HCT116 (cell line): ENCODE data around the gene RNF150. TPM values are rescaled to one million over a fixed set of nuclear protein-coding genes. Genes with fewer than 3 reads are reported as not detected.

Experiments used
- ATAC-seq: fragments of 200-7000 bp; cut with Tn5 transposase; 2 replicates; pipeline ENCODE4 v1.9.1; 2020; ENCODE audit warnings: mild to moderate bottlenecking, moderate library complexity
- BruUV-seq: library from RNA; stranded (reverse); fragments of 400-500 nt; replicated peaks from 2 replicates; lab custom pipeline; 2021; lab: Mats Ljungman, UMichigan
- CTCF ChIA-PET: fragments of 300-600 bp; sonication (Branson Sonifier 250); formaldehyde crosslinking; loops from one replicate; lab custom pipeline; 2021; ENCODE audit warnings: antibody characterized with exemption; lab: Charles Lee
- POLR2A ChIA-PET: fragments of 300-600, 350-600 bp; sonication (Branson Sonifier 250); formaldehyde crosslinking; loops from one replicate; lab custom pipeline; 2021; ENCODE audit warnings: antibody characterized with exemption; lab: Charles Lee
- RAD21 ChIA-PET, 2 experiments: fragments of 300-600 bp; sonication (Branson Sonifier 250); formaldehyde crosslinking; loops; one replicate each; lab custom pipeline; 2023; ENCODE audit warnings: low total read pairs in 2 of 2; ENCODE audit not compliant: uncharacterized antibody in 2 of 2, unreplicated experiment in 2 of 2, low non-redundant PET in 1 of 2; lab: Charles Lee
- DNase-seq: peaks from one replicate; pipeline ENCODE4 v3.0.0-alpha.2; 2010; ENCODE audit warnings: low read depth, low spot score
- H2AFZ ChIP-seq: fragments of 200-600 bp; shearing (Covaris generic), sonication (generic); 2 replicates; pipeline ENCODE4 v1.6.1; 2017; ENCODE audit warnings: low read depth, mixed run types, mixed read lengths, antibody characterized with exemption, low read length; ENCODE audit not compliant: poor library complexity, severe bottlenecking
- H3K27ac ChIP-seq: 2 replicates; pipeline ENCODE4 v1.5.1; 2012; ENCODE audit warnings: low read depth, low read length
- H3K27me3 ChIP-seq: fragments of 200-600 bp; sonication (generic); 2 replicates; pipeline ENCODE4 v1.6.1; 2016; ENCODE audit warnings: mixed run types, low read length, mixed read lengths; ENCODE audit not compliant: insufficient read depth
- H3K36me3 ChIP-seq, 2 experiments: fragments of 200-500 bp in 1 of 2; fragments of 200-600 bp in 1 of 2; sonication (Bioruptor generic) in 1 of 2; sonication (generic) in 1 of 2; 2 replicates each; pipeline versions ENCODE4 v1.5.1 to v1.6.1; 2014 to 2016; ENCODE audit warnings: low read length in 2 of 2, inconsistent platforms in 1 of 2, mixed read lengths in 1 of 2, mixed run types in 1 of 2; ENCODE audit not compliant: insufficient read depth in 2 of 2, control insufficient read depth in 1 of 2
- H3K4me1 ChIP-seq, 2 experiments: fragments of 200-600 bp in 1 of 2; sonication (generic) in 1 of 2; 2 replicates each; pipeline versions ENCODE4 v1.5.1 to v1.6.1; 2012 to 2017; ENCODE audit warnings: low read length in 2 of 2, inconsistent platforms in 1 of 2, mild to moderate bottlenecking in 1 of 2, mixed read lengths in 1 of 2, mixed run types in 1 of 2, moderate library complexity in 1 of 2; ENCODE audit not compliant: insufficient read depth in 2 of 2, control insufficient read depth in 1 of 2
- H3K4me2 ChIP-seq: fragments of 200-600 bp; sonication (generic); 2 replicates; pipeline ENCODE4 v1.6.1; 2017; ENCODE audit warnings: mixed run types, low read length, mixed read lengths
- H3K4me3 ChIP-seq, 2 experiments: fragments of 200-600 bp in 1 of 2; sonication (generic) in 1 of 2; replicated peaks in 1 of 2; 2 replicates each; pipeline ENCODE4 v1.5.1; 2011 to 2016; ENCODE audit warnings: low read length in 2 of 2, control low read depth in 1 of 2, low read depth in 1 of 2, mild to moderate bottlenecking in 1 of 2, mixed read lengths in 1 of 2, mixed run types in 1 of 2
- H3K79me2 ChIP-seq: fragments of 200-600 bp; sonication (generic); 2 replicates; pipeline ENCODE4 v1.6.1; 2017; ENCODE audit warnings: mild to moderate bottlenecking, mixed run types, low read length, moderate library complexity, mixed read lengths; ENCODE audit not compliant: insufficient read depth
- H3K9ac ChIP-seq: fragments of 200-600 bp; sonication (generic); 2 replicates; pipeline ENCODE4 v1.6.1; 2016; ENCODE audit warnings: low read length, mixed read lengths
- H3K9me2 ChIP-seq: fragments of 200-600 bp; sonication (generic), shearing (Covaris generic); 2 replicates; pipeline ENCODE4 v1.6.1; 2017; ENCODE audit warnings: mixed run types, mild to moderate bottlenecking, moderate library complexity; ENCODE audit not compliant: insufficient read depth
- H3K9me3 ChIP-seq, 2 experiments: fragments of 200-500 bp in 1 of 2; fragments of 200-600 bp in 1 of 2; sonication (Bioruptor generic) in 1 of 2; sonication (generic) in 1 of 2; 2 replicates each; pipeline ENCODE4 v1.6.1; 2014 to 2017; ENCODE audit warnings: low read length in 2 of 2, mixed read lengths in 2 of 2, inconsistent platforms in 1 of 2, low read depth in 1 of 2, mild to moderate bottlenecking in 1 of 2, mixed run types in 1 of 2, moderate library complexity in 1 of 2; ENCODE audit not compliant: control insufficient read depth in 1 of 2, insufficient read depth in 1 of 2
- H4K20me1 ChIP-seq: fragments of 200-600 bp; sonication (generic), shearing (Covaris generic); 2 replicates; pipeline ENCODE4 v1.6.1; 2017; ENCODE audit warnings: mixed run types, mild to moderate bottlenecking, moderate library complexity; ENCODE audit not compliant: insufficient read depth
- CEBPB ChIP-seq: IDR thresholded peaks from 2 replicates; pipeline ENCODE4 v1.6.1; 2012; ENCODE audit warnings: low read depth
- RAD21 ChIP-seq: IDR thresholded peaks from 2 replicates; pipeline ENCODE4 v1.6.1; 2012; ENCODE audit warnings: low read depth, mild to moderate bottlenecking
- SIN3A ChIP-seq: IDR thresholded peaks from 2 replicates; pipeline ENCODE4 v1.6.1; 2012; ENCODE audit warnings: low read depth
- SRF ChIP-seq: IDR thresholded peaks from 2 replicates; pipeline ENCODE4 v1.6.1; 2012; ENCODE audit warnings: low read depth
- TCF7L2 ChIP-seq: IDR thresholded peaks from 2 replicates; pipeline ENCODE4 v1.7.0; 2011; ENCODE audit warnings: borderline replicate concordance, inconsistent platforms; ENCODE audit not compliant: insufficient read depth, insufficient read length; ENCODE audit errors: extremely low read depth
- intact Hi-C: fragments of 100-400 bp; cut with micrococcal nuclease; formaldehyde crosslinking; loops from 2 replicates; pipeline ENCODE4 v1.10.0; 2022
- total RNA-seq: library from RNA; stranded (reverse); gene quantifications from one replicate; pipeline ENCODE4 v1.2.1, GENCODE V29; 2021; ENCODE audit not compliant: unreplicated experiment
- TF ChIP-seq, protein P1 (sequence below): IDR thresholded peaks from 2 replicates; pipeline ENCODE4 v1.6.1; 2012; ENCODE audit warnings: low read depth

The RNF150 gene
- total RNA-seq, 1 experiment from 2014 or later, result 0.07 TPM

DNA sequence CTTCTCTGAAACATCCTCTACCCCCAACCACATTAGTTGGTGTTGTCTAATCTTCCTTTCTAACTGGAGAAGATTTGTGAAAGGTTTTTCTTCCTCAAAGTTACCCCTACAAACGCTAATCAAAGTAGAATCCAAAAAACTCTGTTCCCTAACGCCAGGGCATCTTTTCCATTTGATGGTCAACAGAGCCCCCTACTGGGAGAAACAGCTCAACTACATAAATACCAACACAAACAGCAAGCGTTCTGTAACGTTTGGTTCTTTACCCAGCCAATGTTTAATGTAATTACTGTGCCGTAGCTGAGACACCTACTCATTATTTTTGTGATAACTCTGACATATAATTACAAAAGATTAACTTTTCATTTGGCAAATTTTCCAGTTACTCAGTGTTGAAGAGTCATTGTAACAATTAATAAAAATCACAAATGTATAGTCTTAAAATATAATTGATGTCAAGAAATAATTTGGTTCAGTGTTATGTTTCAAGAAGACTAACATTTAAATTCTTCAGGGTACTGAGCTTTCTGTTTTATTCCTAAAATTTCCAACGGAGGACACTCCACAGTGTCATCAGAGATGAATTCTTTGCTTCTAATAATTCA is 282.1 kb downstream of the RNF150 start (continued):
- TF ChIP-seq, protein P1, sequence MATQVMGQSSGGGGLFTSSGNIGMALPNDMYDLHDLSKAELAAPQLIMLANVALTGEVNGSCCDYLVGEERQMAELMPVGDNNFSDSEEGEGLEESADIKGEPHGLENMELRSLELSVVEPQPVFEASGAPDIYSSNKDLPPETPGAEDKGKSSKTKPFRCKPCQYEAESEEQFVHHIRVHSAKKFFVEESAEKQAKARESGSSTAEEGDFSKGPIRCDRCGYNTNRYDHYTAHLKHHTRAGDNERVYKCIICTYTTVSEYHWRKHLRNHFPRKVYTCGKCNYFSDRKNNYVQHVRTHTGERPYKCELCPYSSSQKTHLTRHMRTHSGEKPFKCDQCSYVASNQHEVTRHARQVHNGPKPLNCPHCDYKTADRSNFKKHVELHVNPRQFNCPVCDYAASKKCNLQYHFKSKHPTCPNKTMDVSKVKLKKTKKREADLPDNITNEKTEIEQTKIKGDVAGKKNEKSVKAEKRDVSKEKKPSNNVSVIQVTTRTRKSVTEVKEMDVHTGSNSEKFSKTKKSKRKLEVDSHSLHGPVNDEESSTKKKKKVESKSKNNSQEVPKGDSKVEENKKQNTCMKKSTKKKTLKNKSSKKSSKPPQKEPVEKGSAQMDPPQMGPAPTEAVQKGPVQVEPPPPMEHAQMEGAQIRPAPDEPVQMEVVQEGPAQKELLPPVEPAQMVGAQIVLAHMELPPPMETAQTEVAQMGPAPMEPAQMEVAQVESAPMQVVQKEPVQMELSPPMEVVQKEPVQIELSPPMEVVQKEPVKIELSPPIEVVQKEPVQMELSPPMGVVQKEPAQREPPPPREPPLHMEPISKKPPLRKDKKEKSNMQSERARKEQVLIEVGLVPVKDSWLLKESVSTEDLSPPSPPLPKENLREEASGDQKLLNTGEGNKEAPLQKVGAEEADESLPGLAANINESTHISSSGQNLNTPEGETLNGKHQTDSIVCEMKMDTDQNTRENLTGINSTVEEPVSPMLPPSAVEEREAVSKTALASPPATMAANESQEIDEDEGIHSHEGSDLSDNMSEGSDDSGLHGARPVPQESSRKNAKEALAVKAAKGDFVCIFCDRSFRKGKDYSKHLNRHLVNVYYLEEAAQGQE, result no peak
- peak; percentile 10; the same call in 1 of the 2 replicates for TF ChIP-seq CEBPB
- no peak for TF ChIP-seq SRF
- peak; percentile 96 for TF ChIP-seq RAD21

DNA sequence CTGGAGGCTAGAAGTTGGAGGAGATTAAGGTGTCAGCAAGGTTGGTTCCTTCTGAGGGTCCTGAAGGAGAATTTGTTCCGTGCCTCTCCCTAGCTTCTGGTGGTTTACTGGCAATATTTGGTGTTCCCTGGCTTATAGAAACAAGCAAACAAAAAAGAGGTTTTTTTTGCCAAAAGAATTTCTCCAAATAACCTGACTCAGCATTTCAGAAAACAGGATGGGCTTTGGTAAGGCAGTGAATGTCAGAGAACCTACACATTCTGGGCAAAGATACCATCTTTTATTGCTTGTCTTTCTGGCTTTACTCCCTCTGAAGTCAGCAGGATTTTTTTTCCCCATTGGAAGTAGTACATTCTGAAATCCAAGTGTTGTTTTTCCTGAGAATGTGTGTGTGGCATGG is 283.7 kb downstream of the RNF150 start:
- no peaks in the 10 kb centered on the region for H3K4me1 ChIP-seq
- intact Hi-C loops, result loop anchor here (5.0 kb wide), 1 partner anchor 92 kb away; the partner anchor contains the start of gene TBC1D9
- no TSS peak for BruUV-seq
- TF ChIP-seq TCF7L2, result no peak
- TF ChIP-seq SIN3A, result no peak
- no peak for TF ChIP-seq RAD21
- H3K9ac ChIP-seq, result no peak overlapping the region
- no peak overlapping the region for H3K4me3 ChIP-seq
- ChIA-PET RAD21 (no interaction called here), POLR2A (no interaction called here), CTCF (interaction anchor here (1.1 to 2.5 kb wide), 3 partner anchors 106 to 489 kb away, joined by 4 to 23 read pairs (median 4); no protein-coding TSS in a partner anchor)
- H4K20me1 ChIP-seq, result no peaks in the 10 kb centered on the region
- no peak overlapping the region for H2AFZ ChIP-seq
- no peaks in the 10 kb centered on the region for H3K27me3 ChIP-seq
- H3K27ac ChIP-seq, result no peak overlapping the region
- H3K36me3 ChIP-seq, result no peaks in the 10 kb centered on the region
- ATAC-seq (no peak), DNase-seq (no peak)
- no peak overlapping the region for H3K4me2 ChIP-seq
- no peaks in the 10 kb centered on the region for H3K9me3 ChIP-seq
- no peaks in the 10 kb centered on the region for H3K9me2 ChIP-seq
- no peaks in the 10 kb centered on the region for H3K79me2 ChIP-seq
